ENCODE measurements around the gene CAND1. TPM values are rescaled to one million over a fixed set of nuclear protein-coding genes. Genes with fewer than 3 reads are reported as not detected.

The CAND1 gene
- total RNA-seq, 1 experiment from 2014 or later: 230 TPM

GRCh38 chr12:67274186-67274585 lies 5.0 kb downstream of the CAND1 start:
- H3K4me2 ChIP-seq (ENCODE audit: insufficient read depth, insufficient read length, low read length): no peak overlapping the region
- no peak overlapping the region for H3T11ph ChIP-seq (ENCODE audit: low read length)
- no peaks in the 10 kb centered on the region for H4K20me1 ChIP-seq (ENCODE audit: control insufficient read depth, insufficient read depth, insufficient read length)
- DNase-seq: no peak
- H2BK5ac ChIP-seq (ENCODE audit: insufficient read length, low read length): no peak overlapping the region
- no CpG with 5 or more reads among the region's 3 CpGs for WGBS (ENCODE audit: extremely low coverage, insufficient read length, low lambda C conversion rate)
- peaks cover 3% of the 10 kb centered on the region for H3K23me2 ChIP-seq (ENCODE audit: insufficient read length, low read depth, low read length, poor library complexity, severe bottlenecking)
- Mint-ChIP-seq H3K9me3 (no peaks in the 10 kb centered on the region), H3K27me3 (ENCODE audit: low read depth) (no peaks in the 10 kb centered on the region), H3K4me1 (peaks cover 37 to 42% of the 10 kb centered on the region in 2 experiments), H3K36me3 (ENCODE audit: insufficient read depth in 1 of 3, low read depth in 3 of 3) (peaks cover 0 to 9% (median 4%) of the 10 kb centered on the region in 3 experiments; a peak in 5 of 7 replicates), H3K27ac (no peak overlapping the region), H3K4me3 (no peak overlapping the region)
- H3K23ac ChIP-seq (ENCODE audit: insufficient read length, low read depth, low read length): no peak overlapping the region
- no peak overlapping the region for H2BK15ac ChIP-seq (ENCODE audit: low read depth, low read length)
- no peak overlapping the region for H3K4ac ChIP-seq (ENCODE audit: low read depth, low read length)
- no peaks in the 10 kb centered on the region; the same call in 1 of the 2 replicates for H3K4me1 ChIP-seq (ENCODE audit: insufficient read depth, low read length)
- H3K9me3 ChIP-seq (ENCODE audit: control insufficient read depth, low read depth, low read length): no peaks in the 10 kb centered on the region
- TF ChIP-seq, protein P1, sequence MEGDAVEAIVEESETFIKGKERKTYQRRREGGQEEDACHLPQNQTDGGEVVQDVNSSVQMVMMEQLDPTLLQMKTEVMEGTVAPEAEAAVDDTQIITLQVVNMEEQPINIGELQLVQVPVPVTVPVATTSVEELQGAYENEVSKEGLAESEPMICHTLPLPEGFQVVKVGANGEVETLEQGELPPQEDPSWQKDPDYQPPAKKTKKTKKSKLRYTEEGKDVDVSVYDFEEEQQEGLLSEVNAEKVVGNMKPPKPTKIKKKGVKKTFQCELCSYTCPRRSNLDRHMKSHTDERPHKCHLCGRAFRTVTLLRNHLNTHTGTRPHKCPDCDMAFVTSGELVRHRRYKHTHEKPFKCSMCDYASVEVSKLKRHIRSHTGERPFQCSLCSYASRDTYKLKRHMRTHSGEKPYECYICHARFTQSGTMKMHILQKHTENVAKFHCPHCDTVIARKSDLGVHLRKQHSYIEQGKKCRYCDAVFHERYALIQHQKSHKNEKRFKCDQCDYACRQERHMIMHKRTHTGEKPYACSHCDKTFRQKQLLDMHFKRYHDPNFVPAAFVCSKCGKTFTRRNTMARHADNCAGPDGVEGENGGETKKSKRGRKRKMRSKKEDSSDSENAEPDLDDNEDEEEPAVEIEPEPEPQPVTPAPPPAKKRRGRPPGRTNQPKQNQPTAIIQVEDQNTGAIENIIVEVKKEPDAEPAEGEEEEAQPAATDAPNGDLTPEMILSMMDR (conservative IDR thresholded peaks at IDR 0.05): no peak
- H2AK5ac ChIP-seq (ENCODE audit: insufficient read length, low read length): no peak overlapping the region
- no peak overlapping the region for H3K56ac ChIP-seq (ENCODE audit: insufficient read length, low read depth, low read length)
- H3K27ac ChIP-seq (ENCODE audit: insufficient read length, low read depth, low read length): no peak overlapping the region
- no peak overlapping the region for H2BK20ac ChIP-seq (ENCODE audit: low read depth, low read length, poor library complexity, severe bottlenecking)
- no peak overlapping the region for H2BK12ac ChIP-seq (ENCODE audit: insufficient read length, low read depth, low read length)
- no peak overlapping the region for H3K18ac ChIP-seq (ENCODE audit: insufficient read length, low read depth, low read length)
- H2AFZ ChIP-seq (ENCODE audit: low read length): no peak overlapping the region
- H4K8ac ChIP-seq (replicated peaks; ENCODE audit: insufficient read length, low read depth, low read length): no peak overlapping the region
- no peak overlapping the region for H3K9ac ChIP-seq (ENCODE audit: extremely low read depth, insufficient read length, low read length)
- H4K5ac ChIP-seq (ENCODE audit: insufficient read length, low read depth, low read length): no peak overlapping the region
- H3K79me2 ChIP-seq (ENCODE audit: insufficient read depth, low read length): peaks cover 62% of the 10 kb centered on the region
- H2BK120ac ChIP-seq (ENCODE audit: low read depth, low read length, poor library complexity, severe bottlenecking): no peak overlapping the region
- H3K27me3 ChIP-seq (ENCODE audit: insufficient read depth, low read length): no peaks in the 10 kb centered on the region
- H3K14ac ChIP-seq (ENCODE audit: insufficient read depth, low read length): no peak overlapping the region
- no peaks in the 10 kb centered on the region for H3K79me1 ChIP-seq (ENCODE audit: insufficient read depth, low read depth, low read length, poor library complexity, severe bottlenecking)
- no peak overlapping the region for H4K91ac ChIP-seq (ENCODE audit: insufficient read length, low read depth, low read length)

Measured in H9 (cell line).